ENCODE data around the gene NEURL3.

DNA sequence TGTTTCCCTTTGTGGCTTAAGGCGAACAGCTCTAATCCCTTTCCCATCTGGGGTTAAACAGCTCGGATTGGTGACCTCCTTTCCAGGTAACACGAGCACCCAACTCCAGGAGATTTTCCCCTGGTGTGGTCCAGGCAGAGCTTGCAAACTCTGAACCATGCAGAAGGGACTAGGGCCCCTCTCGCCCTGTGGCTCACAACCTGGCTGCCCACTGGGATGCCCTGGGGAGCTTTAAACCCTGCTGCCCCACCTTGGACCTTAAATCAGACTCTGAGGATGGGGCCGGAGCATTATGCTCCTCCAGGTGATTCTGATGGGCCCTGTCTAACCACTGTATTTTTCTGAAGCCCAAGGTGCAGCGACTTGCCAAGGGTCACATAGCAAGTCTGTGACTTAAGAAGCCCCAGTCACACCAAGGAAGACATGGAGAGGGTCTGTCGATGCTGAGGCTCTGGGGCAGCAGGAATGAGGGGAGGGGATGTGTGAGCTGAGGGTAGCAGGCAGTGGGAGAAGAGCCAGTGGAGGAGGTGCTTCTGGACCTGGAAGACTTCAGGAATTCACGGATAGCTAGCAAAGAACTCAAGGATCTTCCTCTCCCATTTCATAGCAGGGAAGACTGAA is 37.3 kb upstream of the NEURL3 start:
- no peak for TF ChIP-seq POLR2AphosphoS5 (IDR thresholded peaks at IDR 0.05)
- TF ChIP-seq, protein P1, sequence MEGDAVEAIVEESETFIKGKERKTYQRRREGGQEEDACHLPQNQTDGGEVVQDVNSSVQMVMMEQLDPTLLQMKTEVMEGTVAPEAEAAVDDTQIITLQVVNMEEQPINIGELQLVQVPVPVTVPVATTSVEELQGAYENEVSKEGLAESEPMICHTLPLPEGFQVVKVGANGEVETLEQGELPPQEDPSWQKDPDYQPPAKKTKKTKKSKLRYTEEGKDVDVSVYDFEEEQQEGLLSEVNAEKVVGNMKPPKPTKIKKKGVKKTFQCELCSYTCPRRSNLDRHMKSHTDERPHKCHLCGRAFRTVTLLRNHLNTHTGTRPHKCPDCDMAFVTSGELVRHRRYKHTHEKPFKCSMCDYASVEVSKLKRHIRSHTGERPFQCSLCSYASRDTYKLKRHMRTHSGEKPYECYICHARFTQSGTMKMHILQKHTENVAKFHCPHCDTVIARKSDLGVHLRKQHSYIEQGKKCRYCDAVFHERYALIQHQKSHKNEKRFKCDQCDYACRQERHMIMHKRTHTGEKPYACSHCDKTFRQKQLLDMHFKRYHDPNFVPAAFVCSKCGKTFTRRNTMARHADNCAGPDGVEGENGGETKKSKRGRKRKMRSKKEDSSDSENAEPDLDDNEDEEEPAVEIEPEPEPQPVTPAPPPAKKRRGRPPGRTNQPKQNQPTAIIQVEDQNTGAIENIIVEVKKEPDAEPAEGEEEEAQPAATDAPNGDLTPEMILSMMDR (IDR thresholded peaks at IDR 0.05): no peak
